Breast epithelium (tissue), 3 donors: ENCODE measurements around the gene NCEH1.

ENCODE experiments used
- CTCF ChIP-seq, 3 donors: fragments of 450-650 bp; IDR thresholded peaks; one replicate each; pipeline ENCODE4 v1.5.1; 2016 to 2017; ENCODE audit warnings: antibody characterized with exemption in 3 of 3, mild to moderate bottlenecking in 3 of 3, moderate library complexity in 3 of 3
- POLR2A ChIP-seq: fragments of 450-650 bp; IDR thresholded peaks from one replicate; pipeline ENCODE4 v1.6.1; 2016; ENCODE audit warnings: antibody characterized with exemption, mild to moderate bottlenecking, moderate library complexity
- POLR2AphosphoS5 ChIP-seq, 3 donors: sonication (generic); formaldehyde crosslinking; IDR thresholded peaks; one replicate each; pipeline ENCODE4 v1.6.1; 2017; ENCODE audit warnings: antibody characterized with exemption in 3 of 3

GRCh38 chr3:172751175-172751704 is 40.4 kb upstream of the NCEH1 start:
- TF ChIP-seq CTCF (IDR thresholded peaks at IDR 0.05) (no peak), POLR2AphosphoS5 (IDR thresholded peaks at IDR 0.05) (no peak), POLR2A (no peak)
